Measurements from ENCODE around the gene DCDC1.

DNA sequence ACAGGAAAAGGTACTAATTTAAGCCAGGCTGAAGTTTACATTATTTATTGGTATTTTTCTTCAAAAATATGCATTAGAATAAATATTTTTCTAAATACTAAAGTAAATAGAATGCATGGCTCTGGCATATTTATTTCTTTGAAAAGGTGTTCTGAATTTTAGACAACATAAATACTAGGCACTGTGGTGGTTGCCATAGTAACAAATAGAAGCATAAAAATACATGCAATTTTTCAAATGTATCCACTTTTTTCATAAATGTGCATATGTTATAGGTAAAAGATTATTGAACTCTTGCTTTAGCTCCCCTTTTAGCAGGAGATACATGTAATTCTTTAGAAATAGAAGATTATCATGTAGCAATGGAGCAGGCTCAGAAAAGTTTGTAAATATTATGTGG, 18.4 kb downstream of the DCDC1 start:
- TF ChIP-seq, protein P1, sequence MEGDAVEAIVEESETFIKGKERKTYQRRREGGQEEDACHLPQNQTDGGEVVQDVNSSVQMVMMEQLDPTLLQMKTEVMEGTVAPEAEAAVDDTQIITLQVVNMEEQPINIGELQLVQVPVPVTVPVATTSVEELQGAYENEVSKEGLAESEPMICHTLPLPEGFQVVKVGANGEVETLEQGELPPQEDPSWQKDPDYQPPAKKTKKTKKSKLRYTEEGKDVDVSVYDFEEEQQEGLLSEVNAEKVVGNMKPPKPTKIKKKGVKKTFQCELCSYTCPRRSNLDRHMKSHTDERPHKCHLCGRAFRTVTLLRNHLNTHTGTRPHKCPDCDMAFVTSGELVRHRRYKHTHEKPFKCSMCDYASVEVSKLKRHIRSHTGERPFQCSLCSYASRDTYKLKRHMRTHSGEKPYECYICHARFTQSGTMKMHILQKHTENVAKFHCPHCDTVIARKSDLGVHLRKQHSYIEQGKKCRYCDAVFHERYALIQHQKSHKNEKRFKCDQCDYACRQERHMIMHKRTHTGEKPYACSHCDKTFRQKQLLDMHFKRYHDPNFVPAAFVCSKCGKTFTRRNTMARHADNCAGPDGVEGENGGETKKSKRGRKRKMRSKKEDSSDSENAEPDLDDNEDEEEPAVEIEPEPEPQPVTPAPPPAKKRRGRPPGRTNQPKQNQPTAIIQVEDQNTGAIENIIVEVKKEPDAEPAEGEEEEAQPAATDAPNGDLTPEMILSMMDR (IDR thresholded peaks at IDR 0.05): no peak
- TF ChIP-seq POLR2A (IDR thresholded peaks at IDR 0.05; ENCODE audit: low read depth): no peak
- no peak for TF ChIP-seq EP300 (IDR thresholded peaks at IDR 0.05)

Measured in esophagus muscularis mucosa (tissue), 4 donors.